Activated CD4-positive, alpha-beta memory T cell treated with anti-CD3 and anti-CD28 coated beads, Interleukin-2, amount 10 ng/mL, durations not matched to agents 7 days and 5 days (primary cell): ENCODE data around the gene GMEB2. TPM values are rescaled to one million over a fixed set of nuclear protein-coding genes. Genes with fewer than 3 reads are reported as not detected.

ENCODE experiments used
- CTCF ChIA-PET: fragments of 350-600 bp; sonication (Branson Sonifier 250); formaldehyde crosslinking; loops from one replicate; lab custom pipeline; 2021; ENCODE audit warnings: antibody characterized with exemption, inconsistent platforms; lab: Charles Lee
- POLR2A ChIA-PET: fragments of 350-600 bp; sonication (Branson Sonifier 250); formaldehyde crosslinking; loops from one replicate; lab custom pipeline; 2021; ENCODE audit warnings: antibody characterized with exemption; lab: Charles Lee
- DNase-seq: peaks from one replicate; pipeline ENCODE4 v3.0.0-alpha.2; 2020
- H3K27ac Mint-ChIP-seq: one replicate; pipeline ENCODE4 v1.8.0; 2021; ENCODE audit warnings: mild to moderate bottlenecking, mixed read lengths
- H3K27me3 Mint-ChIP-seq: one replicate; pipeline ENCODE4 v1.8.0; 2021; ENCODE audit warnings: mixed read lengths
- H3K36me3 Mint-ChIP-seq: one replicate; pipeline ENCODE4 v1.8.0; 2021; ENCODE audit warnings: low read depth, mixed read lengths
- H3K4me1 Mint-ChIP-seq: one replicate; pipeline ENCODE4 v1.8.0; 2021; ENCODE audit warnings: mixed read lengths
- H3K4me3 Mint-ChIP-seq: one replicate; pipeline ENCODE4 v1.8.0; 2021; ENCODE audit warnings: mild to moderate bottlenecking, mixed read lengths
- H3K9me3 Mint-ChIP-seq: one replicate; pipeline ENCODE4 v1.8.0; 2021; ENCODE audit warnings: mixed read lengths
- total RNA-seq, 2 experiments: library from RNA; stranded (reverse); gene quantifications; one replicate each; pipeline ENCODE4 v1.2.3, GENCODE V29; 2021

Gene GMEB2
- total RNA-seq, 2 experiments from 2014 or later = 17.9 to 18.5 TPM

GRCh38 chr20:63567136-63567385 is 59.8 kb downstream of the GMEB2 start:
- H3K9me3 Mint-ChIP-seq = no peaks in the 10 kb centered on the region
- POLR2A ChIA-PET = interaction anchor here (0.7 to 2.8 kb wide), 15 partner anchors 12 to 471 kb away, joined by 3 to 19 read pairs (median 5); partner anchors contain the start of genes GMEB2, PPDPF, PTK6 and RTEL1
- H3K4me3 Mint-ChIP-seq = no peak overlapping the region
- CTCF ChIA-PET = interaction anchor here (0.6 to 2.4 kb wide), 3 partner anchors 14 to 75 kb away, joined by 3 to 10 read pairs (median 8); partner anchors contain the start of gene PTK6
- peaks cover 37% of the 10 kb centered on the region for H3K36me3 Mint-ChIP-seq
- H3K27me3 Mint-ChIP-seq = no peaks in the 10 kb centered on the region
- peak overlapping the region; percentile 73 for H3K27ac Mint-ChIP-seq
- DNase-seq = no peak
- peaks cover 32% of the 10 kb centered on the region for H3K4me1 Mint-ChIP-seq

- Mint-ChIP-seq H3K36me3 (peaks cover 42% of the 10 kb centered on the region), H3K9me3 (no peaks in the 10 kb centered on the region), H3K4me3 (no peak overlapping the region), H3K27ac (no peak overlapping the region), H3K4me1 (peaks cover 32% of the 10 kb centered on the region), H3K27me3 (no peaks in the 10 kb centered on the region)
- no peak for DNase-seq
- ChIA-PET POLR2A (interaction anchor here (1.2 to 2.8 kb wide), 8 partner anchors 8 to 472 kb away, joined by 3 to 19 read pairs (median 5); partner anchors contain the start of genes HELZ2, PPDPF and PTK6), CTCF (interaction anchor here (0.5 to 0.6 kb wide), 2 partner anchors 9 to 14 kb away, joined by 3 to 4 read pairs; no protein-coding TSS in a partner anchor)
Measured at GRCh38 chr20:63566395-63567135, 60.3 kb downstream of the GMEB2 start.

GRCh38 chr20:63565699-63566335 is 61.1 kb downstream of the GMEB2 start:
- Mint-ChIP-seq H3K4me1 (peaks cover 32% of the 10 kb centered on the region), H3K9me3 (no peaks in the 10 kb centered on the region), H3K27ac (no peak overlapping the region), H3K36me3 (peaks cover 50% of the 10 kb centered on the region), H3K27me3 (no peaks in the 10 kb centered on the region), H3K4me3 (no peak overlapping the region)
- no peak for DNase-seq
- POLR2A ChIA-PET = interaction anchor here (1.2 to 2.8 kb wide), 4 partner anchors 8 to 28 kb away, joined by 3 to 18 read pairs (median 6); partner anchors contain the start of genes FNDC11, HELZ2 and PTK6
- CTCF ChIA-PET = interaction anchor here (0.5 kb wide), 1 partner anchor 10 kb away, joined by 4 read pairs; no protein-coding TSS in a partner anchor

- H3K27ac Mint-ChIP-seq = no peak overlapping the region
- H3K36me3 Mint-ChIP-seq = peaks cover 56% of the 10 kb centered on the region
- DNase-seq = no peak
- no peaks in the 10 kb centered on the region for H3K9me3 Mint-ChIP-seq
- POLR2A ChIA-PET = interaction anchor here (1.2 to 2.1 kb wide), 6 partner anchors 9 to 62 kb away, joined by 3 to 7 read pairs (median 3); partner anchors contain the start of genes FNDC11, GMEB2 and HELZ2
- no peak overlapping the region for H3K4me3 Mint-ChIP-seq
- CTCF ChIA-PET = no interaction called here
- no peaks in the 10 kb centered on the region for H3K27me3 Mint-ChIP-seq
- H3K4me1 Mint-ChIP-seq = peaks cover 35% of the 10 kb centered on the region
Measured at GRCh38 chr20:63565021-63565698, 61.7 kb downstream of the GMEB2 start.

GRCh38 chr20:63564036-63564810 is 62.7 kb downstream of the GMEB2 start:
- POLR2A ChIA-PET = interaction anchor here (1.2 to 2.1 kb wide), 6 partner anchors 8 to 63 kb away, joined by 3 to 7 read pairs (median 4); partner anchors contain the start of genes FNDC11, GMEB2 and HELZ2
- no peak overlapping the region for H3K27ac Mint-ChIP-seq
- H3K36me3 Mint-ChIP-seq = peaks cover 56% of the 10 kb centered on the region
- peaks cover 27% of the 10 kb centered on the region for H3K4me1 Mint-ChIP-seq
- no peaks in the 10 kb centered on the region for H3K9me3 Mint-ChIP-seq
- no peak for DNase-seq
- H3K27me3 Mint-ChIP-seq = no peaks in the 10 kb centered on the region
- CTCF ChIA-PET = interaction anchor here (0.9 kb wide), 1 partner anchor 78 kb away, joined by 3 read pairs; no protein-coding TSS in a partner anchor
- no peak overlapping the region for H3K4me3 Mint-ChIP-seq

GRCh38 chr20:63563225-63563935 is 63.5 kb downstream of the GMEB2 start:
- ChIA-PET POLR2A (interaction anchor here (1.1 to 1.6 kb wide), 4 partner anchors 9 to 64 kb away, joined by 3 to 5 read pairs (median 4); partner anchors contain the start of genes GMEB2 and HELZ2), CTCF (interaction anchor here (0.9 kb wide), 1 partner anchor 78 kb away, joined by 3 read pairs; no protein-coding TSS in a partner anchor)
- peaks cover 59% of the 10 kb centered on the region for H3K36me3 Mint-ChIP-seq

GRCh38 chr20:63562461-63563224 is 64.3 kb downstream of the GMEB2 start:
- CTCF ChIA-PET = no interaction called here
- POLR2A ChIA-PET = interaction anchor here (1.1 to 1.5 kb wide), 3 partner anchors 10 to 11 kb away, joined by 4 to 5 read pairs (median 4); partner anchors contain the start of gene HELZ2
- Mint-ChIP-seq H3K27me3 (no peaks in the 10 kb centered on the region), H3K9me3 (no peaks in the 10 kb centered on the region), H3K27ac (no peak overlapping the region), H3K4me3 (no peak overlapping the region), H3K4me1 (peaks cover 11% of the 10 kb centered on the region), H3K36me3 (peaks cover 53% of the 10 kb centered on the region)
- DNase-seq = no peak

More at GRCh38 chr20:63563225-63563935, 63.5 kb downstream of the GMEB2 start:
- DNase-seq = no peak
- peaks cover 18% of the 10 kb centered on the region for H3K4me1 Mint-ChIP-seq
- no peaks in the 10 kb centered on the region for H3K27me3 Mint-ChIP-seq
- H3K9me3 Mint-ChIP-seq = no peaks in the 10 kb centered on the region
- no peak overlapping the region for H3K27ac Mint-ChIP-seq
- no peak overlapping the region for H3K4me3 Mint-ChIP-seq

- ChIA-PET POLR2A (interaction anchor here (0.9 kb wide), 2 partner anchors 12 to 40 kb away, joined by 3 read pairs; partner anchors contain the start of gene HELZ2), CTCF (no interaction called here)
- peaks cover 3% of the 10 kb centered on the region for H3K4me1 Mint-ChIP-seq
- no peak for DNase-seq
- H3K9me3 Mint-ChIP-seq = no peaks in the 10 kb centered on the region
- H3K4me3 Mint-ChIP-seq = no peak overlapping the region
- H3K27me3 Mint-ChIP-seq = no peaks in the 10 kb centered on the region
- H3K27ac Mint-ChIP-seq = no peak overlapping the region
- H3K36me3 Mint-ChIP-seq = peaks cover 50% of the 10 kb centered on the region
Measured at GRCh38 chr20:63561624-63562396, 65.1 kb downstream of the GMEB2 start.

- no peaks in the 10 kb centered on the region for H3K27me3 Mint-ChIP-seq
- ChIA-PET POLR2A (interaction anchor here (0.9 kb wide), 2 partner anchors 12 to 40 kb away, joined by 3 read pairs; partner anchors contain the start of gene HELZ2), CTCF (no interaction called here)
- DNase-seq = no peak
- no peak overlapping the region for H3K27ac Mint-ChIP-seq
- H3K4me3 Mint-ChIP-seq = no peak overlapping the region
- peaks cover 2% of the 10 kb centered on the region for H3K4me1 Mint-ChIP-seq
- H3K9me3 Mint-ChIP-seq = no peaks in the 10 kb centered on the region
- H3K36me3 Mint-ChIP-seq = peaks cover 50% of the 10 kb centered on the region
Measured at GRCh38 chr20:63560856-63561609, 65.9 kb downstream of the GMEB2 start.

- Mint-ChIP-seq H3K36me3 (peaks cover 44% of the 10 kb centered on the region), H3K27ac (no peak overlapping the region), H3K9me3 (no peaks in the 10 kb centered on the region), H3K27me3 (no peaks in the 10 kb centered on the region), H3K4me3 (no peak overlapping the region), H3K4me1 (peaks cover 2% of the 10 kb centered on the region)
- ChIA-PET POLR2A (no interaction called here), CTCF (no interaction called here)
- no peak for DNase-seq
Measured at GRCh38 chr20:63560333-63560805, 66.5 kb downstream of the GMEB2 start.
